Spinal cord (tissue), 10 donors: ENCODE measurements around the gene LY6G6D. TPM values are rescaled to one million over a fixed set of nuclear protein-coding genes. Genes with fewer than 3 reads are reported as not detected.

Experiments
- DNase-seq, 6 donors: peaks; one replicate each; pipeline versions ENCODE4 v3.0.0 to v3.0.0-alpha.2; 2013 to 2015; ENCODE audit warnings: low spot score in 6 of 6, low read depth in 4 of 6
- H3K27ac ChIP-seq: one replicate; pipeline ENCODE4 v1.5.1; 2013; ENCODE audit warnings: low read depth, low read length, control low read depth
- H3K27me3 ChIP-seq: one replicate; pipeline ENCODE4 v1.6.1; 2013; ENCODE audit warnings: low read length; ENCODE audit not compliant: control insufficient read depth, insufficient read depth
- H3K36me3 ChIP-seq: one replicate; pipeline ENCODE4 v1.6.1; 2013; ENCODE audit warnings: low read length; ENCODE audit not compliant: control insufficient read depth, insufficient read depth
- H3K4me1 ChIP-seq: one replicate; pipeline ENCODE4 v1.6.1; 2013; ENCODE audit warnings: low read length; ENCODE audit not compliant: control insufficient read depth, insufficient read depth
- H3K4me3 ChIP-seq: one replicate; pipeline ENCODE4 v1.5.1; 2013; ENCODE audit warnings: low read depth, low read length, control low read depth
- H3K9me3 ChIP-seq: one replicate; pipeline ENCODE4 v1.6.1; 2013; ENCODE audit warnings: low read length; ENCODE audit not compliant: control insufficient read depth, insufficient read depth
- WGBS: methylation state at CpG from one replicate; pipeline ENCODE4 v1.1.5; 2013; ENCODE audit warnings: missing lambda C conversion rate; ENCODE audit not compliant: insufficient coverage; 5-methylcytosine and 5-hydroxymethylcytosine counted together
- polyA plus RNA-seq, 2 donors: library from polyadenylated mRNA; unstranded; fragments of 120-200 nt; gene quantifications; one replicate each; pipeline ENCODE4 v1.2.1, GENCODE V29; 2013; ENCODE audit not compliant: insufficient read length in 2 of 2
- total RNA-seq, 2 donors: library from RNA; depleted of rRNA in 1 of 2; stranded (reverse); fragments of 120-200 nt in 1 of 2; fragments of >200 nt in 1 of 2; gene quantifications; one replicate each; pipeline versions ENCODE4 v1.2.3 to v1.2.4, GENCODE V29; 2013 to 2014
- donor health status: healthy.

Gene LY6G6D
- total and polyA plus RNA-seq, 4 donors = 0.51 to 6.6 (median 1.7) TPM

- Histone ChIP-seq H3K27ac (no peak overlapping the region), H3K36me3 (peaks cover 34% of the 10 kb centered on the region), H3K27me3 (no peaks in the 10 kb centered on the region), H3K9me3 (no peaks in the 10 kb centered on the region), H3K4me3 (no peak overlapping the region), H3K4me1 (peaks cover 28% of the 10 kb centered on the region)
- DNase-seq = no peak
- WGBS = 99% methylated on average over 8 of the region's 8 CpGs
Measured at GRCh38 chr6:31761343-31761742, 46.2 kb downstream of the LY6G6D start.

DNA sequence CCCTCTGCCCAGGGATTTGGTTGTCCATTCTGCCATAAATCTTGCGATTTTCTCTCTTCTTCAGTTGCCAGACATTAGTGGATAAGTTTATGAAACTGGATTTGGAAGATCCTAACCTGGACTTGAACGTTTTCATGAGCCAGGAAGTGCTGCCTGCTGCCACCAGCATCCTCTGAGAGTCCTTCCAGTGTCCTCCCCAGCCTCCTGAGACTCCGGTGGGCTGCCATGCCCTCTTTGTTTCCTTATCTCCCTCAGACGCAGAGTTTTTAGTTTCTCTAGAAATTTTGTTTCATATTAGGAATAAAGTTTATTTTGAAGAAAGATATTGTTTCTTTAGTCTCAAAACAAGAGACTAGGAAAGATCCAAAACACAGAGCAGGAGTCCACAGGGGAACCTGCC lies 47.2 kb downstream of the LY6G6D start, which contains the start of gene SAPCD1:
Gene SAPCD1, plus strand, starts transcription at position 301 of the 400 bp plus-strand sequence. CDS start 399 bp downstream, outside the sequence.
- peak within 1 kb of the TSS; percentile 90 for H3K27ac ChIP-seq

GRCh38 chr6:31762878-31763618 lies 47.9 kb downstream of the LY6G6D start:
- Histone ChIP-seq H3K27me3 (no peaks in the 10 kb centered on the region), H3K4me3 (no peak overlapping the region), H3K9me3 (no peaks in the 10 kb centered on the region), H3K4me1 (peaks cover 31% of the 10 kb centered on the region), H3K36me3 (peaks cover 34% of the 10 kb centered on the region), H3K27ac (peak overlapping the region; percentile 90)
- 59% methylated on average over 8 of the region's 8 CpGs for WGBS
- no peak for DNase-seq

More for the DNA sequence above, 47.2 kb downstream of the LY6G6D start, which contains the start of gene SAPCD1:
- 43% methylated on average over 1 of the region's 4 CpGs for WGBS
- Histone ChIP-seq H3K36me3 (peaks cover 34% of the 10 kb centered on the region), H3K27me3 (no peaks in the 10 kb centered on the region), H3K9me3 (no peaks in the 10 kb centered on the region), H3K4me3 (no peak within 1 kb of the TSS), H3K4me1 (peaks cover 31% of the 10 kb centered on the region)
- no peak for DNase-seq

- 0% methylated on average over 1 of the region's 1 CpG for WGBS
- peak in 4 of 6 donors; percentile 41 to 84 (median 58) for DNase-seq
- Histone ChIP-seq H3K36me3 (peaks cover 32% of the 10 kb centered on the region), H3K9me3 (no peaks in the 10 kb centered on the region), H3K4me3 (no peak overlapping the region), H3K4me1 (peaks cover 31% of the 10 kb centered on the region), H3K27ac (peak overlapping the region; percentile 90), H3K27me3 (no peaks in the 10 kb centered on the region)
Measured at GRCh38 chr6:31763619-31763940, 48.4 kb downstream of the LY6G6D start.

GRCh38 chr6:31764198-31764597 lies 49.0 kb downstream of the LY6G6D start:
- Histone ChIP-seq H3K27ac (peak overlapping the region; percentile 90), H3K4me3 (no peak overlapping the region), H3K9me3 (no peaks in the 10 kb centered on the region), H3K4me1 (peaks cover 31% of the 10 kb centered on the region), H3K27me3 (no peaks in the 10 kb centered on the region), H3K36me3 (peaks cover 32% of the 10 kb centered on the region)
- 100% methylated on average over 1 of the region's 4 CpGs for WGBS
- DNase-seq = no peak

DNA sequence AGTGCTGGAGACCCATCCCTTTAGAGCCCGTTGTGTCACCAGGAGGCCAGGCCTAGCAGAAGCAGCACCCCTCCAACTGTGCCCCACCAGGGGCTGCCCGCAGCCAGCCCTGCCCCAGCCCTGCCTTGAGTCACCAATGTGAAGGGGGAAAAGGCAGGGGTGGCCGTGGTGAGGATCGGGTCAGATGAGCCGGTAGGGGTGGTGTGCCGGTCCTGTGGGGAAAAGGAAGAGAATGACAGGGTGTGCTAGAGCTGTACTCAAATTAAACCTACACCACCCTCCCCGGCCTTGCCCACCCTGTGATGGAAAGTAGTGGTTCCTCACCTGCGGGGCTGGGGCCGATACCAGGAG lies 50.4 kb downstream of the LY6G6D start:
- no peak overlapping the region for H3K27ac ChIP-seq
- H3K4me3 ChIP-seq = no peak overlapping the region
- H3K36me3 ChIP-seq = peaks cover 24% of the 10 kb centered on the region
- no peaks in the 10 kb centered on the region for H3K9me3 ChIP-seq
- peaks cover 31% of the 10 kb centered on the region for H3K4me1 ChIP-seq
- 78% methylated on average over 3 of the region's 9 CpGs for WGBS
- no peaks in the 10 kb centered on the region for H3K27me3 ChIP-seq
- DNase-seq = no peak

DNA sequence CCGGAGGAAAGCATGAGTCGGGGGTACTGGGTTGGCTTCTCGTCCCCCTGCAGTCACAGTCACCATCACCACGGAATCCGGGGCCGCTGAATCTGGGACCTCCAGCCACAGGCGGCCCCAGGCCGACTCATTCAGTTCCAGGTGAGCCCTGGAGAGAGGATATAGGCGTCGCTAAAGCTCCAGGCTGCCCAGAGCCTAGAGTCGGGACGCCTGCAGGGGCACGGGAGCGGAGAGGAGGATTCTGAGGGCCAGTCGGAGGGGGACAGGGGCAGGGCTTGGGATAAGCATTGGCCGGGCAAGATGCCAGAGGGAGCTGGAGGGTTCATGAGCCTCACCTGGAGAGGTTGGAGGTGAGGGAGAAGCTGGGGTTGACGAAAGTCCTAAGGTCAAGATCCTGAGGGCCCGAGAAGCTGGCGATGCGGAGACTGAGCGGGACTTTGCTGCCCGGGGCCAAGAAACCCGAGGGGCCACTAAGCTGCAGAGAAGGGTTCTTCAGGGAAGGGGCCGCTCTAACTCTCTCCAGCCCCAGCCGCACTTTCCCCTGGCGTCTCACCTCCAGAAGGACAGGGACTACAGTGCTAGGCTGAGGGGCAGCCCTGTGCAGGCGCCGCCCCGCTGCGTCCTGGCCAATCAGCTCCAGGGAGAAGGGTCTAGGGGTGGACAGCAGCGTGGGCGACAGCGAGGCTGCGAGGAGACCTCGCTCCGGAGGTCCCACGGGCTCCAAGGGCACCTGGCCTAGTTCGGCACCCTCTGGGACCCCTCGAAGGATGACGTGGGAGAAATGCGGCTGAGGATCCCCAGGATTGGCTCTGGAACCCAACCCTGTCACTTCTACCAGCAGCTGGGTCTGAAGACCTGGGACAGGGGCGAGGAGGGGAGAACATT lies 51.0 kb downstream of the LY6G6D start:
- Histone ChIP-seq H3K4me3 (peak overlapping the region; percentile 34), H3K36me3 (peaks cover 22% of the 10 kb centered on the region), H3K27ac (no peak overlapping the region), H3K9me3 (no peaks in the 10 kb centered on the region), H3K27me3 (no peaks in the 10 kb centered on the region), H3K4me1 (peaks cover 31% of the 10 kb centered on the region)
- peak in 2 of 6 donors; percentile 34 to 40 for DNase-seq
- 30% methylated on average over 34 of the region's 42 CpGs for whole genome bisulfite sequencing

DNA sequence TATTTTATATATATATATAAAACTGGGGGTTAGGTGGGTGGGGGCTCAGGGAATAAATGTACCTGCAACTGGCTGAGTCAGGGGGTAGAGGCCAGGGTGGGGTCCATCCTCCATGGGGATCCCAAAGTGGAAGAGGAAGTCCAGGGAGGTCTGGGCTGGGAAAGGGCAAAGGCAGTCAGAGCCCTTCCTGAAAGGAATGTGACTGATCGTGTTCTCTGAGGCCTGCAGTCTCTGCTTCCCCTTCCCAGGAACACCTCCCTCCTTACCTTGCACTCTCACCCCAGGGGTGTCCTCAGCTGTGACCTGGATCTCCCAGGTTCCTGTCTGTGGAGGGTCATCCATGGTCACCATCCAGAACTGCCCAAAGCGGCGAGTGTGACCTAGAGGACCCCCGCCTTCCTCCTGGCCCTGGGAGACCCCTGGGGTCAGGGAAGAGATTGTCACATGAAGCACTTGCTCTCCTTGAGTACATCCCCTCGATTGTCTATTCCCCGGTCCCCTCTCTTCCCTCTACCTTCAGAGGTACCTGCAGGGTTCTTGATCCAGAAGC lies 52.0 kb downstream of the LY6G6D start:
- H3K4me1 ChIP-seq = peaks cover 31% of the 10 kb centered on the region
- no peak overlapping the region for H3K4me3 ChIP-seq
- 100% methylated on average over 5 of the region's 6 CpGs for WGBS
- no peaks in the 10 kb centered on the region for H3K27me3 ChIP-seq
- H3K9me3 ChIP-seq = no peaks in the 10 kb centered on the region
- H3K27ac ChIP-seq = no peak overlapping the region
- no peak for DNase-seq
- peaks cover 16% of the 10 kb centered on the region for H3K36me3 ChIP-seq
